Esophagus (tissue), 2 donors: ENCODE measurements around the gene UCN3. TPM values are rescaled to one million over a fixed set of nuclear protein-coding genes. Genes with fewer than 3 reads are reported as not detected.
"Not testable (repeated sequence)": the region's sequence is repeated elsewhere in the genome, so short reads cannot be mapped to it uniquely, and the experiment has no call there.

Experiments
- H3K27ac ChIP-seq, 2 donors: one replicate each; pipeline ENCODE4 v1.5.1; 2013; ENCODE audit warnings: low read depth in 2 of 2, mild to moderate bottlenecking in 2 of 2, inconsistent platforms in 1 of 2, low read length in 1 of 2, moderate library complexity in 1 of 2
- H3K27me3 ChIP-seq, 2 donors: one replicate each; pipeline ENCODE4 v1.6.1; 2013; ENCODE audit warnings: low read length in 2 of 2, control low read depth in 1 of 2, mild to moderate bottlenecking in 1 of 2; ENCODE audit not compliant: insufficient read depth in 2 of 2, control insufficient read depth in 1 of 2
- H3K36me3 ChIP-seq, 2 donors: one replicate each; pipeline ENCODE4 v1.6.1; 2013; ENCODE audit warnings: low read length in 1 of 2; ENCODE audit not compliant: control insufficient read depth in 2 of 2, insufficient read depth in 2 of 2
- H3K4me1 ChIP-seq, 2 donors: one replicate each; pipeline ENCODE4 v1.6.1; 2013; ENCODE audit warnings: low read length in 1 of 2; ENCODE audit not compliant: control insufficient read depth in 2 of 2, insufficient read depth in 2 of 2
- H3K4me3 ChIP-seq, 2 donors: one replicate each; pipeline ENCODE4 v1.5.1; 2013; ENCODE audit warnings: low read length in 2 of 2, mild to moderate bottlenecking in 2 of 2, low read depth in 1 of 2, moderate library complexity in 1 of 2
- H3K9me3 ChIP-seq, 2 donors: one replicate each; pipeline ENCODE4 v1.6.1; 2013; ENCODE audit warnings: mild to moderate bottlenecking in 2 of 2, low read depth in 1 of 2, low read length in 1 of 2, moderate library complexity in 1 of 2; ENCODE audit not compliant: control insufficient read depth in 2 of 2, insufficient read depth in 1 of 2
- WGBS, 2 donors: extraction: QIAGEN DNeasy Blood & Tissue Kit; methylation state at CpG; one replicate each; pipeline ENCODE4 v1.1.7; 2013; 5-methylcytosine and 5-hydroxymethylcytosine counted together
- polyA plus RNA-seq, 2 donors: library from polyadenylated mRNA; stranded (reverse); fragments of 200-250 nt; gene quantifications; one replicate each; pipeline ENCODE4 v1.2.3, GENCODE V29; 2013
- donor health status: healthy with polysubstance abuse.
- donor health status: Bipolar disorder and iron deficiency.

UCN3 gene
- polyA plus RNA-seq, 2 donors, result not detected

DNA sequence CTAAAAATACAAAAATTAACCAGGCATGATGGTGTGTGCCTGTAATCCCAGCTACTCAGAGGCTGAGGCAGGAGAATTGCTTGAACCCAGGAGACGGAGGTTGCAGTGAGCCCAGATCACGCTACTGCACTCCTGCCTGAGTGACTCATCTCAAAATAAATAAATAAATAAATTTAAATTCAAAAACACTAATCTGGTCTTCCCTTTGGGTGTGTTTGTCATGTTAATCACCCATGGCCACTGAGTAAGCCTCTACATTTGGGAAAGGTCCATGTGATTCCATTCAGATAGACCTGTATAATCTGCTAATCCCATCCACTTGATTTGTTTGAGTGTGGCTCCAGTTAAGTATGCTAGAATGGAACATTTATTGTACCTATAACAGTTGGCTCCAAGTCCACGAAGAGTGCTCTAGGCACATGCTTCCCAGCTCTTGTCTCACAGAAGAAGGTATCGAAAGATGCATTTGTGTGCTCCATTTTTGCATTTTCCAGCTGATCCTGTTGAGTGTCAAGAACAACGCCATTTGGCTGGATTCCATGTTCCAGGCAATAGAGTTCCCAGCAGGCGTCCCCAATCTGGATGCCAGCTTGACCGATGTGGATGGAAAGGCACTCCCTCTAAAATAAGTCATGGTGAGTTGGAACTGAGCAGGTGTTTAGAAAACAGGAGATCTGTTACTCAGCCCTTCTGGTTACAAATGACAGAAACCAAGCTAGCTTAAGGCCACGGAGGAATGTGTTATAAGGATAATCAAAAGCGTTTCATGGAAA is 35.9 kb downstream of the UCN3 start:
- WGBS, 2 donors, result 81 to 83% methylated on average over 9 of the region's 9 CpGs
- Histone ChIP-seq H3K36me3 (no peaks in the 10 kb centered on the region), H3K4me3 (no peak overlapping the region), H3K4me1 (no peaks in the 10 kb centered on the region), H3K9me3 (no peaks in the 10 kb centered on the region), H3K27me3 (no peaks in the 10 kb centered on the region), H3K27ac (no peak overlapping the region)

DNA sequence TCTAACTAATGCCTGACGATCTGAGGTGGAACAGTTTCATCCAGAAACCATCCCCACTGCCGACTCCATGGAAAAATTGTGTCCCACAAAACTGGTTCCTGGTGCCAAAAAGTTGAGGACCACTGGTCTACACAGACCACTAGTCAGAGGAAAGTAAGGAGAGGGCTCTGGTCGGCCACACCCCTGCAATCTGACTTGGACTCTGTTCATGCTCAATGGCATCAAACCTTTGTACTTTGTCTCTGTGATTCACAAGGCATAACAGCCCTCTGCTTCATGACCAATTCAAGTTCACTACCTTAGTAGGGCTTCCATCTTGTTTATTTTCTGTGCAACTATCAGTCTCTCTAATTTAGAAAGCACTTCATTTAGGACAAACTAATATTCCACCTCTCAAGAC is 38.0 kb downstream of the UCN3 start:
- H3K4me1 ChIP-seq, result no peaks in the 10 kb centered on the region
- no peaks in the 10 kb centered on the region for H3K27me3 ChIP-seq
- H3K36me3 ChIP-seq, result no peaks in the 10 kb centered on the region
- no peak overlapping the region for H3K4me3 ChIP-seq
- H3K9me3 ChIP-seq, result no peaks in the 10 kb centered on the region
- no peak overlapping the region for H3K27ac ChIP-seq
- 77 to 86% methylated on average over 3 of the region's 3 CpGs for WGBS, 2 donors

DNA sequence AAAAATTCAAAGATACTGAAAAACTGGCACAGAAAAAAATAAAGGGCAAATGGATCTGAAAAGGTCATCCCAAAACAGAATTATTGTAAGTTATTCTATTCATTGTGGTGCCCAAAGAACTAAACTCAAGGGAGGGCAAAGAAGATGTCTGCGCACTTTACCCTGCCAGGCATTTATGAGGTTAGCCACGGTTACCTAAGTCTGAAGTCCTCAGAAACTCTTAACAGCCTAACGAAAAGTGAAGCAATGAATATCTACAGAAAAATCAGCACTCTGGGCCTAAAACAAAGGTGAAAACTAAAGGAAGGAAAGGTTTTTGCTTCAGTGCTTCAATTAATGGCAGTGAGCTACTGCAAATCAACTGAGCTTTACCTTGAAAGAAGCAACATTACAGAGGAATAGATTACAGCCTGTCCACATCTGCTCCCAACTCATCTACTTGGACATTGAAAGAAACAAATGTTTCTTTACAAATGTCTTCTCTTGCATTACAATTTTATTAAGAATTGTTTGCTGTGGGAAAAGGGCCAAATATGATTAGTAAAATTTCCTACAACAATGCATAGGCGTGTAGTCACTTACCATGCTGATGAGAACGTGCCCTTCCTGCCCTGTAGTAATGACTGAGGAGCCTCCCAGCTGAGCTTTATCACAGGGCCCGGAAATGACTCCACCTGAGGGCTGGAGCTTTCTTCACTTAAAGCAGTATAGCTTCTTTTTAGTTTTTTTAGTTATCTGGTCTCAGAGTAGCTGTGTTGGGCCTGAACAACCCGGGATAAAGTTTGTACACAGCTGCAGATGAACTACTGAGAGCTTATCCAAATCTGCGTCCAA is 39.7 kb downstream of the UCN3 start, which contains the start of gene TUBAL3:
TSS of gene TUBAL3 (minus strand) at position 621 of the 834 bp plus-strand sequence. CDS start at position 585, 36 bp downstream.
- no peak within 1 kb of the TSS for H3K27ac ChIP-seq
- H3K4me3 ChIP-seq, result no peak within 1 kb of the TSS
- WGBS, 2 donors, result 57 to 65% methylated on average over 8 of the region's 8 CpGs

DNA sequence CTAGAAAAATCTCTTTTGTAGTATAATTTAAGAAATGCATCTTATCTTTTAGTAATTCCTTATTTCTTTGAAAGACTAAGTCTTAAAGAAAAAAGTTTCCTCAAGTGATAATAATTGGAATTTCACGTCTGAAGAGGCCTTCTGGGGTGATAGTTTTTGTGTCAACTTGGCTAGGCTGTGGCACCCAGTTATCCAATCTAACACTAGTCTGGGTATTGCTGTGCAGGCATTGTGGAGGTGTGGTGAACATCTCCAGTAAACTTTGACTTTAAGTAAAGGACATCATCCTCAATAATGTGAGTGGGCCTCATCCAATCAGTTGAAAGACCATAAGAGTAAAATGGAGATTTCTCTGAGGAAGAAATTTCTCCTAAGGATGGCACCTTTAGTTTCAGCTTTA is 42.2 kb downstream of the UCN3 start:
- no peak overlapping the region for H3K4me3 ChIP-seq
- no peak overlapping the region for H3K27ac ChIP-seq
- no peaks in the 10 kb centered on the region for H3K9me3 ChIP-seq
- no peaks in the 10 kb centered on the region for H3K36me3 ChIP-seq
- 70% methylated on average over 1 of the region's 1 CpG for WGBS, 2 donors
- H3K4me1 ChIP-seq, result no peaks in the 10 kb centered on the region
- no peaks in the 10 kb centered on the region for H3K27me3 ChIP-seq

More for the DNA sequence above, 39.7 kb downstream of the UCN3 start, which contains the start of gene TUBAL3:
- no peaks in the 10 kb centered on the region for H3K27me3 ChIP-seq
- no peaks in the 10 kb centered on the region for H3K9me3 ChIP-seq
- no peaks in the 10 kb centered on the region for H3K36me3 ChIP-seq
- no peaks in the 10 kb centered on the region for H3K4me1 ChIP-seq

DNA sequence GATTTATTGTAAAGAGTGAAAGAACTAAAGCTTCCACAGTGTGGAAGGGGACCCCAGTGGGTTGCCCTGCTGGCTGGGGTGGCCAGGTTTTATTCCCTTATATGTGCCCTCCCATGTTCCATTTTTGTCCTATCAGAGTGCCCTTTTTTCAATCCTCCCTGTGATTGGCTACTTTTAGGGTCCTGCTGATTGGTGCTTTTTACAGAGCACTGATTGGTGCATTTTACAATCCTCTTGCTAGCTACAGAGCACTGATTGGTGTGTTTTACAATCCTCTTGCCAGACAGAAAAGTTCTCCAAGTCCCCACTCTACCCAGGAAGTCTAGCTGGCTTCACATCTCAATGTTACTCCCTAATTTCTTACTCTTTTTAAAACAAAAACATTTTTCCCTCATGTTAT is 46.0 kb downstream of the UCN3 start:
- H3K27ac ChIP-seq, H3K27me3 ChIP-seq, H3K4me1 ChIP-seq, H3K9me3 ChIP-seq, H3K4me3 ChIP-seq, H3K36me3 ChIP-seq: not testable (repeated sequence)

DNA sequence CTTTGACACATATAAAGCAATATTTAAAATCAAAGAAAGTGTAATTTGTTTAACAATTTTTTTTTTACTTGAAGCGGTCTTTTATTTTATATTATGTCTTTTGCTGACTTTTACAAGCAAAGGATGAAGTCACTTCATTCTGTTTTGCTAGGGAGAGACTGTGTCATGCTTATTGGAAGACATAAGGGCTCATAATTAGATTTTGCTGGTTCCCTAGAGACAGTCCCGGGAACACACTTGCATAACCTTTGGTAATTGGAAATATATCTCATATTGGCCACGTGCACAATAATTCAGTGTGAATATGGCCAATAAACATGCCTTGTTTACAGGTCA is 47.1 kb downstream of the UCN3 start:
- no peaks in the 10 kb centered on the region for H3K9me3 ChIP-seq
- H3K4me1 ChIP-seq, result no peaks in the 10 kb centered on the region
- H3K4me3 ChIP-seq, result peak overlapping the region in 1 of 2 donors; percentile 76
- no peaks in the 10 kb centered on the region for H3K27me3 ChIP-seq
- no peak overlapping the region for H3K27ac ChIP-seq
- 30% methylated on average over 3 of the region's 3 CpGs for WGBS, 2 donors
- peaks cover 0 to under 1% of the 10 kb centered on the region in 2 donors for H3K36me3 ChIP-seq

DNA sequence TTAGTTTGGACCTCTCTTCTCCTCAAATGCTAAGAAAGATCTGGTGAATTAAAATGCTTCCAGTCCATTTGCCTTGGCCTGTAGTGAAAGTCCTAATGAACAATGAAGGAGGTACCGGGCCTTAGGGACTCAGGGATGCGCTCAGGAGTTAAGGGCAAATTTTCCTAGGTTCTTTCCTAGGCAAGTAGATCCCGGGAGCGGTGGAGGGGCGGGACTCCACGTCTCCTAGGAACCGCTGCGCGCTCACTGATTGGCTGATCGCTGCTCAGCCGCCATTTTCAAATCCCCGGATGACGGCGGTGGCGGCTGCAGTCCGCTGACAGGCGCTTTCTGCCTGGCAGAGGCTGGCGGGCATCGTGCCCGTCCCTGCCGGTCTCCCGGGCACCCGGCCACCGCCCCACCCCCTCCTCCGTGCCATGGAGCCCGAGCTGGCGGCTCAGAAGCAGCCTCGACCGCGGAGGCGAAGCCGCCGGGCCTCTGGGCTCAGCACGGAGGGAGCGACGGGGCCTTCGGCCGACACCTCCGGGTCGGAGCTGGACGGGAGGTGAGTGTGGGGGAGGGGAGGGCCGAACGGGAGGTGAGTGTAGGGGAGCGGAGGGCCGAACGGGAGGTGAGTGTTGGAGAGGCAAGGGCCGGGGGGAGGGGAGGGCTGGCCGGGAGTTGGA is 47.6 kb downstream of the UCN3 start, which contains the start of gene NET1:
TSS of gene NET1 (plus strand) at position 281 of the 665 bp plus-strand sequence. CDS start at position 417, 136 bp downstream.
- Histone ChIP-seq H3K27ac (peak within 1 kb of the TSS; percentile 70 to 75), H3K27me3 (no peaks in the 10 kb centered on the region), H3K36me3 (peaks cover 0 to 2% of the 10 kb centered on the region in 2 donors), H3K9me3 (no peaks in the 10 kb centered on the region), H3K4me3 (peak within 1 kb of the TSS; percentile 76 to 80), H3K4me1 (no peaks in the 10 kb centered on the region)
- 0 to 1% methylated on average over 45 to 48 of the region's 48 CpGs for WGBS, 2 donors

DNA sequence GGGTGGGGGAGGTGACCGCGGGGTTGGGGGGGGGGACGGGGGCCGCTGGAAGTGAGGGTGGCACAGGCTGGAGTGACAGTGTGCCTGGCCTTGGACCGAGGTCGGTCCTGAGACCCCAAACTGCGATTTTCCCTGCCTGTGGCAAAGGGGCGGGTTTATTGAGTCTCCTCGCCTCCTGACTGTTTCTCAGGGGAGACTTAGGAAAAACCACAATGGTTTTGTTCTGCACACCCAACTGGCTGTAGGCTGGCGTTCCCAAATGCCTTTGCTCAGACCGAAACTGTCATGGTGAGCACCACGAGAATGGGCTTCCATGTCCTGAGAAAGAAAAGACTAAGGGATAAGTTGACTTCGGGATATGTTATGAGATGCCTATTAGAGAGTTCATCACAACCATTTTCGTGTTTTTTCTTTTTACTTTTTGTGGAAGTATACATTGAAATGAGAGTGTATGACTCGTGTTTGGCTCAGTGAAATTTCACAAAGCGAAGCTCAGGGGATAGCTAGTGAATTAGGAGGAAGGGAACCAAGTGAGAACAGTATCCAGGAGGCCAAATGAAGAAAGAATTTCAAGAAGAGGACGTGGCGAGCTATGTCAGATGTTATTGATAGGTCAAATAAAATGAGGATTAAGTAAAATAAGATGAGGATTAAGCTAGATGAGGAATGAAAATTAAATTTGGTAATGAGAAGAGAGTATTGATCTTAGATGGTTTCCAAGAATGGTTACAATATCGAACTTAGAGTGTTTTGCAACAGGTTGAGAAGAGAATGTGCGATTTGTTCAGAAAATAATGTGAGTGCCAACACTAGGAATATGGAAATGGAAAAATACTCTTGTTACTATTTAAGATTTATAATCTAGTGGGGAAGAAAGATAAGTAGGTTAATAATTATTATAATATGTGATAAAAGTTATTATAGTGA is 48.5 kb downstream of the UCN3 start:
- WGBS, 2 donors, result 15 to 16% methylated on average over 19 to 20 of the region's 20 CpGs
- Histone ChIP-seq H3K27me3 (no peaks in the 10 kb centered on the region), H3K36me3 (peaks cover 0 to 2% of the 10 kb centered on the region in 2 donors), H3K27ac (peak overlapping the region; percentile 70 to 75), H3K4me1 (no peaks in the 10 kb centered on the region), H3K9me3 (no peaks in the 10 kb centered on the region), H3K4me3 (peak overlapping the region; percentile 48 to 76)

DNA sequence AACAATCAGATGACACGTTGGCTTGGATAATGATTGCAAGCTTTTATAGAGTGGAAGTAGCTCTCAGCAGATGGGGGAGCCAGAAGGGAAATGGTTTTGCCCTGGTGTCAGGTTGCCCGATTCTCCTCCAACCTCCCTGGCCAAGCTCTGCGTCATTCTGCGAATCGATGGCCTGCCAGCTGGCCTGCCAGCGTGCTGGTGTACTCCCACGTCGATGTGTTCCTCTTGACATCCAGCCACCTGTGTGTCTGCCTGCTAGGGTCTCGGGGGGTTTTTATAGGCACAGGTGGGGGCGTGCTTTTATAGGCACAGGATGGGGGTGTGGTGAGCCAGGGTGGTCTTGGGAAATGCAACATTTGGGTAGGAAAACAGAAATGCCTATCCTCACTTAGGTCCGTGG is 52.2 kb downstream of the UCN3 start:
- no peaks in the 10 kb centered on the region for H3K9me3 ChIP-seq
- no peaks in the 10 kb centered on the region for H3K4me1 ChIP-seq
- 91 to 92% methylated on average over 11 of the region's 11 CpGs for WGBS, 2 donors
- no peak overlapping the region for H3K27ac ChIP-seq
- no peaks in the 10 kb centered on the region for H3K27me3 ChIP-seq
- no peak overlapping the region for H3K4me3 ChIP-seq
- peaks cover 0 to 2% of the 10 kb centered on the region in 2 donors for H3K36me3 ChIP-seq
